GM13976 (cell line): ENCODE measurements around the gene ZBTB25.

ENCODE experiments used
- DNase-seq: peaks from one replicate; pipeline ENCODE4 v3.0.0; 2012; ENCODE audit warnings: low spot score
- CTCF ChIP-seq: IDR thresholded peaks from 2 replicates; pipeline ENCODE4 v1.5.1; 2012; ENCODE audit warnings: borderline replicate concordance, mild to moderate bottlenecking; ENCODE audit not compliant: insufficient read depth; ENCODE audit errors: extremely low read depth, missing control alignments, control extremely low read depth
- in situ Hi-C: fragments of 300-500 bp; cut with MboI; formaldehyde crosslinking; loops from one replicate; pipeline ENCODE4 v1.12.0; 2022; ENCODE audit warnings: low sequenced_read_pairs, mixed read lengths, inconsistent platforms; ENCODE audit not compliant: unreplicated experiment

Gene ZBTB25

GRCh38 chr14:64416348-64416932 lies 87.2 kb downstream of the ZBTB25 start:
- no peak for TF ChIP-seq CTCF
- no peak for DNase-seq
- in situ Hi-C loops: no loop called here

GRCh38 chr14:64412237-64412636 lies 91.4 kb downstream of the ZBTB25 start:
- TF ChIP-seq CTCF: no peak
- DNase-seq: no peak
- in situ Hi-C loops: no loop called here

GRCh38 chr14:64411001-64411400 lies 92.6 kb downstream of the ZBTB25 start:
- no peak for TF ChIP-seq CTCF

GRCh38 chr14:64410084-64410774 lies 93.4 kb downstream of the ZBTB25 start:
- no peak for TF ChIP-seq CTCF
- DNase-seq: no peak
- in situ Hi-C loops: no loop called here

More at GRCh38 chr14:64411001-64411400, 92.6 kb downstream of the ZBTB25 start:
- in situ Hi-C loops: no loop called here
- no peak for DNase-seq

GRCh38 chr14:64409126-64409920 lies 94.3 kb downstream of the ZBTB25 start:
- in situ Hi-C loops: no loop called here
- no peak for DNase-seq
- TF ChIP-seq CTCF: no peak

GRCh38 chr14:64407329-64407728 lies 96.3 kb downstream of the ZBTB25 start:
- no peak for TF ChIP-seq CTCF
- in situ Hi-C loops: no loop called here
- DNase-seq: no peak
